Stimulated activated CD4-positive, alpha-beta T cell treated with anti-CD3 and anti-CD28 coated beads, Interleukin-4, amount 100 ng/mL, for 48 hours (primary cell): ENCODE measurements around the gene PPP1R16B.
A peak's percentile ranks its signal among the peaks of the same experiment; 100 is the strongest.

Experiments used
- DNase-seq, 2 donors: peaks; one replicate each; pipeline ENCODE4 v3.0.0-alpha.2; 2020; ENCODE audit warnings: low read depth in 2 of 2

PPP1R16B gene

GRCh38 chr20:38827770-38828281 lies 22.3 kb downstream of the PPP1R16B start:
- DNase-seq, result no peak

GRCh38 chr20:38828514-38829295 lies 23.2 kb downstream of the PPP1R16B start:
- no peak for DNase-seq

GRCh38 chr20:38829296-38829875 lies 23.9 kb downstream of the PPP1R16B start:
- no peak for DNase-seq

GRCh38 chr20:38830356-38830755 lies 24.9 kb downstream of the PPP1R16B start:
- no peak for DNase-seq

GRCh38 chr20:38831049-38831691 lies 25.7 kb downstream of the PPP1R16B start:
- no peak for DNase-seq

GRCh38 chr20:38831995-38832620 lies 26.6 kb downstream of the PPP1R16B start:
- no peak for DNase-seq

- DNase-seq, result peak in 1 of 2 donors; percentile 28
Measured at GRCh38 chr20:38833154-38833856, 27.8 kb downstream of the PPP1R16B start.

- DNase-seq, result no peak
Measured at GRCh38 chr20:38833857-38834164, 28.3 kb downstream of the PPP1R16B start.

- DNase-seq, result no peak
Measured at GRCh38 chr20:38834868-38835267, 29.4 kb downstream of the PPP1R16B start.

GRCh38 chr20:38835792-38836191 lies 30.3 kb downstream of the PPP1R16B start:
- DNase-seq, result no peak

GRCh38 chr20:38836991-38837390 lies 31.5 kb downstream of the PPP1R16B start:
- no peak for DNase-seq

GRCh38 chr20:38838326-38838725 lies 32.8 kb downstream of the PPP1R16B start:
- DNase-seq, result no peak

- no peak for DNase-seq
Measured at GRCh38 chr20:38839563-38839962, 34.1 kb downstream of the PPP1R16B start.

GRCh38 chr20:38840053-38840893 lies 34.8 kb downstream of the PPP1R16B start:
- no peak for DNase-seq

GRCh38 chr20:38840894-38841470 lies 35.5 kb downstream of the PPP1R16B start:
- DNase-seq, result no peak

GRCh38 chr20:38841570-38841969 lies 36.1 kb downstream of the PPP1R16B start:
- no peak for DNase-seq

GRCh38 chr20:38842026-38842425 lies 36.5 kb downstream of the PPP1R16B start:
- no peak for DNase-seq

- peak; percentile 77 to 80 for DNase-seq
Measured at GRCh38 chr20:38842558-38842981, 37.1 kb downstream of the PPP1R16B start.

GRCh38 chr20:38843346-38843745 lies 37.8 kb downstream of the PPP1R16B start:
- DNase-seq, result peak; percentile 37 to 57

- no peak for DNase-seq
Measured at GRCh38 chr20:38844963-38845362, 39.5 kb downstream of the PPP1R16B start.
